HEK293T (cell line): ENCODE results near the gene ZMIZ2.

Experiments used
- L3MBTL2 ChIP-seq: fragments of 450-650 bp; conservative IDR thresholded peaks from 2 replicates; pipeline ENCODE4 v1.6.1; 2016; ENCODE audit warnings: mild to moderate bottlenecking
- SUZ12 ChIP-seq: fragments of 450-650 bp; IDR thresholded peaks from 2 replicates; pipeline ENCODE4 v1.6.1; 2016; ENCODE audit warnings: mild to moderate bottlenecking
- TARDBP ChIP-seq: fragments of 450-650 bp; IDR thresholded peaks from 2 replicates; pipeline ENCODE4 v1.6.1; 2016

GRCh38 chr7:44761207-44762161 lies 12.8 kb downstream of the ZMIZ2 start:
- TF ChIP-seq L3MBTL2: no peak
- TF ChIP-seq TARDBP: no peak
- no peak for TF ChIP-seq SUZ12
